Erythroblast (primary cell): ENCODE data around the gene NKAIN1.

ENCODE experiments used
- GATA1 ChIP-seq: IDR thresholded peaks from 2 replicates; pipeline ENCODE4 v1.6.1; 2011; ENCODE audit warnings: low read depth, mild to moderate bottlenecking, control low read depth, low read length, moderate library complexity
- POLR2A ChIP-seq: IDR thresholded peaks from 2 replicates; pipeline ENCODE4 v1.6.1; 2011; ENCODE audit warnings: mild to moderate bottlenecking, low read length

DNA sequence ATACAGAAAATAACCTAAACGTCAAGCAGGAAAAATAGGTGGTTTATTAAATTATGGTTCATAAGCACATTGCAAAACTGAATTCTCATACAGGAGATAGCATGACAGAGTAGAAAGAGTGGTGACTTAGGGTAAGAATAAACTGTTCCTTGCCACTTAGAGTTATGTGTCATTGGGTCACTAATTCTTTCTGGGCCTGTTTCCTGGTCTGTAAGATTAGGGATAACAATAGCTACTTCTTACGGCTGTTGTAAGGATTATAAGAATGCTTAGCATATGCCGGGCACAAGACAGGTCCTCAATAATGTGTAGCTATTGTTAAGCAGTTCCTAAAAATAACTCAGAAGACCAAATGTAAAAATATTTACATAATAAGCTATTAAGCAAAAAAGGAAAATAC lies 32.7 kb upstream of the NKAIN1 start:
- TF ChIP-seq POLR2A (no peak), GATA1 (no peak)
